HepG2 (cell line): ENCODE data around the gene NGEF. TPM values are rescaled to one million over a fixed set of nuclear protein-coding genes. Genes with fewer than 3 reads are reported as not detected.
A peak's percentile ranks its signal among the peaks of the same experiment; 100 is the strongest.

Experiments used
- SPEN ChIP-seq: sonication (generic); formaldehyde crosslinking; IDR thresholded peaks from 2 replicates; pipeline ENCODE4 v1.5.1; 2020; ENCODE audit warnings: low read depth, mild to moderate bottlenecking, missing genetic modification reagents
- TAF1 ChIP-seq: sonication (generic); formaldehyde crosslinking; IDR thresholded peaks from 2 replicates; pipeline ENCODE4 v1.4.0; 2020; ENCODE audit warnings: missing genetic modification reagents
- ZNF24 ChIP-seq: fragments of 450-650 bp; IDR thresholded peaks from 2 replicates; pipeline ENCODE4 v1.6.1; 2017; ENCODE audit warnings: antibody characterized with exemption, mild to moderate bottlenecking
- ZNF543 ChIP-seq: sonication (generic); formaldehyde crosslinking; IDR thresholded peaks from 2 replicates; pipeline ENCODE4 v1.4.0; 2020; ENCODE audit warnings: mild to moderate bottlenecking, missing genetic modification reagents
- polyA plus RNA-seq, 8 experiments: library from polyadenylated mRNA; depleted of rRNA in 3 of 8; stranded (reverse) in 7 of 8; unstranded in 1 of 8; fragments of >200 nt; fragmentation: Illumina TruSeq in 4 of 8; extraction: Trizol in 4 of 8; gene quantifications; 2 replicates each; pipeline versions ENCODE4 v1.2.1 to v1.2.3, GENCODE V29; 2011 to 2016; ENCODE audit warnings: low read depth in 4 of 8, missing spikeins in 1 of 8, mixed read lengths in 1 of 8; ENCODE audit not compliant: insufficient read depth in 1 of 8
- total RNA-seq, 5 experiments: library from RNA; depleted of rRNA; stranded (reverse); fragments of >200 nt; fragmentation: Illumina TruSeq; extraction: Trizol; gene quantifications; 2 replicates each; pipeline ENCODE4 v1.2.3, GENCODE V29; 2016; ENCODE audit warnings: low read depth in 1 of 5
- TF ChIP-seq, protein P1 (sequence below): sonication (generic); formaldehyde crosslinking; IDR thresholded peaks from 2 replicates; pipeline ENCODE4 v1.8.0; 2022; ENCODE audit warnings: missing genetic modification reagents, mild to moderate bottlenecking, inconsistent platforms, borderline replicate concordance
- TF ChIP-seq, protein P2 (sequence below): sonication (generic); formaldehyde crosslinking; IDR thresholded peaks from 2 replicates; pipeline ENCODE4 v1.4.0; 2020; ENCODE audit warnings: missing genetic modification reagents, borderline replicate concordance
- TF ChIP-seq, protein P3 (sequence below): sonication (generic); formaldehyde crosslinking; conservative IDR thresholded peaks from 2 replicates; pipeline ENCODE4 v1.8.0; 2022; ENCODE audit warnings: missing genetic modification reagents

The NGEF gene
- total and polyA plus RNA-seq, 2 of the 13 experiments (the other 11 are each of a cell fraction or from before 2014, with no cell fraction given), result 14.4 to 36.9 TPM

GRCh38 chr2:232875256-232876121 is 137.6 kb downstream of the NGEF start (continued):
- TF ChIP-seq, protein P1, sequence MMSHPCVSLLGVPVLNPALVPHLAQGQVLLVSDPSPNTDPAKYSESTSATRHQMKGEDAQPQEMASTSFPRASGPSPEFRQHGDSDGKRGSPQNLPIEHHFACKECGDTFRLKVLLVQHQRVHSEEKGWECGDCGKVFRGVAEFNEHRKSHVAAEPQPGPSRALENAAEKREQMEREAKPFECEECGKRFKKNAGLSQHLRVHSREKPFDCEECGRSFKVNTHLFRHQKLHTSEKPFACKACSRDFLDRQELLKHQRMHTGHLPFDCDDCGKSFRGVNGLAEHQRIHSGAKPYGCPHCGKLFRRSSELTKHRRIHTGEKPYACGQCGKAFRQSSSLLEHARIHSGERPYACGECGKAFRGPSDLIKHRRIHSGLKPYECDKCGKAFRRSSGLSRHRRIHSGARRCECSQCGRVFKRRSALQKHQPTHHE, result no peak
- TF ChIP-seq ZNF543 (CRISPR knock-in tag) (0 out of 2 replicates have a peak, but pooled peaks have one; percentile 35), TAF1 (CRISPR knock-in tag) (peak; percentile 55; the same call in 1 of the 2 replicates), SPEN (CRISPR knock-in tag) (0 out of 2 replicates have a peak, but pooled peaks have one; percentile 5), ZNF24 (no peak)
- TF ChIP-seq, protein P2, sequence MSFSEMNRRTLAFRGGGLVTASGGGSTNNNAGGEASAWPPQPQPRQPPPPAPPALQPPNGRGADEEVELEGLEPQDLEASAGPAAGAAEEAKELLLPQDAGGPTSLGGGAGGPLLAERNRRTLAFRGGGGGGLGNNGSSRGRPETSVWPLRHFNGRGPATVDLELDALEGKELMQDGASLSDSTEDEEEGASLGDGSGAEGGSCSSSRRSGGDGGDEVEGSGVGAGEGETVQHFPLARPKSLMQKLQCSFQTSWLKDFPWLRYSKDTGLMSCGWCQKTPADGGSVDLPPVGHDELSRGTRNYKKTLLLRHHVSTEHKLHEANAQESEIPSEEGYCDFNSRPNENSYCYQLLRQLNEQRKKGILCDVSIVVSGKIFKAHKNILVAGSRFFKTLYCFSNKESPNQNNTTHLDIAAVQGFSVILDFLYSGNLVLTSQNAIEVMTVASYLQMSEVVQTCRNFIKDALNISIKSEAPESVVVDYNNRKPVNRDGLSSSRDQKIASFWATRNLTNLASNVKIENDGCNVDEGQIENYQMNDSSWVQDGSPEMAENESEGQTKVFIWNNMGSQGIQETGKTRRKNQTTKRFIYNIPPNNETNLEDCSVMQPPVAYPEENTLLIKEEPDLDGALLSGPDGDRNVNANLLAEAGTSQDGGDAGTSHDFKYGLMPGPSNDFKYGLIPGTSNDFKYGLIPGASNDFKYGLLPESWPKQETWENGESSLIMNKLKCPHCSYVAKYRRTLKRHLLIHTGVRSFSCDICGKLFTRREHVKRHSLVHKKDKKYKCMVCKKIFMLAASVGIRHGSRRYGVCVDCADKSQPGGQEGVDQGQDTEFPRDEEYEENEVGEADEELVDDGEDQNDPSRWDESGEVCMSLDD (CRISPR knock-in tag), result no peak
- TF ChIP-seq, protein P3, sequence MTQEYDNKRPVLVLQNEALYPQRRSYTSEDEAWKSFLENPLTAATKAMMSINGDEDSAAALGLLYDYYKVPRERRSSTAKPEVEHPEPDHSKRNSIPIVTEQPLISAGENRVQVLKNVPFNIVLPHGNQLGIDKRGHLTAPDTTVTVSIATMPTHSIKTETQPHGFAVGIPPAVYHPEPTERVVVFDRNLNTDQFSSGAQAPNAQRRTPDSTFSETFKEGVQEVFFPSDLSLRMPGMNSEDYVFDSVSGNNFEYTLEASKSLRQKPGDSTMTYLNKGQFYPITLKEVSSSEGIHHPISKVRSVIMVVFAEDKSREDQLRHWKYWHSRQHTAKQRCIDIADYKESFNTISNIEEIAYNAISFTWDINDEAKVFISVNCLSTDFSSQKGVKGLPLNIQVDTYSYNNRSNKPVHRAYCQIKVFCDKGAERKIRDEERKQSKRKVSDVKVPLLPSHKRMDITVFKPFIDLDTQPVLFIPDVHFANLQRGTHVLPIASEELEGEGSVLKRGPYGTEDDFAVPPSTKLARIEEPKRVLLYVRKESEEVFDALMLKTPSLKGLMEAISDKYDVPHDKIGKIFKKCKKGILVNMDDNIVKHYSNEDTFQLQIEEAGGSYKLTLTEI, result no peak
- TF ChIP-seq, all 625 proteins: peak for 66
